Body of pancreas (tissue), 4 donors: Measurements from ENCODE around the gene RFX4.

Experiments used
- POLR2A ChIP-seq, 3 donors: fragments of 450-650 bp; IDR thresholded peaks; one replicate each; pipeline ENCODE4 v1.6.1; 2016; ENCODE audit warnings: antibody characterized with exemption in 3 of 3, mild to moderate bottlenecking in 2 of 3
- TF ChIP-seq, protein P1 (sequence below), 7 experiments: fragments of 450-650 bp in 4 of 7; fragments of 200-600 bp in 3 of 7; sonication (generic) in 3 of 7; IDR thresholded peaks; one replicate each; pipeline ENCODE4 v1.5.1; 2016 to 2019; ENCODE audit warnings: antibody characterized with exemption in 7 of 7

DNA sequence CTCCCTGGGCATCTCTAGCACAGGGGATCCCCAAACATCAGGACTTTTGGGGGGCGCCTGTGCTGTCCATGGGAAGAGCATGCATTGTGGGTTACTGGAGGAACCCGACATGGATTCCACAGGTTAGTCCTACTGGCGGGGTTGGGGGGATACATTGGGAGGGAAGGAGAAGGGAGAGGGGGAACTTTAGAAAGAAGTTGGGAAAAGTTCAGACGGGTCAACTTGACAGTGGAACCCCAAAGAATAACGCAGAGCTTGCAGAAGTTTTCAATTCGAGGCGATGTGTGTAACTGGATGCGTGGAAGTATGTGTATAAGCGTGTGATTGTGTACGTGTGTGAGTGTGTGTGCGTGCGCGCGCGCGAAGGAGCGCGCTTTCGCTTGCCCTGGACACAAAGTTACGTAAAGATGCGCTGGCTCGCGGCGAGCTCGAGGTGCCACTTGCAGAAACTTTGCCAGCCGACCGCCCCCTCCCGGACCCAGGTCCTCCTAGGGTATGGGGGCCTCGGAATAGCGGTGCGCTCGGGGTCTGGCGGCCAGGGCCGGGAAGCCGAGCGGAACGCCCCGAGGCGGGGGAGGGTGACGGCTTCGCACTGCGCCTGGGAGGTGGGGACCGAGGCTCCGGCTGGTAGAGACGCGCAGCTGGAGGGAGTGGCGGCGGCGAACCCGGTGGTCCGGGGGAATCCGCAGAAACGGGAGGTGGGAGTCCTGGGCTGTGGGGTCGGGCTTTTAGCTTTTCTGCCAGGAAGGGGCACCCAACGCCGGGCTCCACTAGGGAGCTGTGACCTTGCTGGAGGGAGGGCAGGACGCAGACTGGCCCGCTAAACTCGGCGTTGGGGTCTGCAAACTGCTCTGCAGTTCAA is 669 bp downstream of the RFX4 start:
- TF ChIP-seq, protein P1, sequence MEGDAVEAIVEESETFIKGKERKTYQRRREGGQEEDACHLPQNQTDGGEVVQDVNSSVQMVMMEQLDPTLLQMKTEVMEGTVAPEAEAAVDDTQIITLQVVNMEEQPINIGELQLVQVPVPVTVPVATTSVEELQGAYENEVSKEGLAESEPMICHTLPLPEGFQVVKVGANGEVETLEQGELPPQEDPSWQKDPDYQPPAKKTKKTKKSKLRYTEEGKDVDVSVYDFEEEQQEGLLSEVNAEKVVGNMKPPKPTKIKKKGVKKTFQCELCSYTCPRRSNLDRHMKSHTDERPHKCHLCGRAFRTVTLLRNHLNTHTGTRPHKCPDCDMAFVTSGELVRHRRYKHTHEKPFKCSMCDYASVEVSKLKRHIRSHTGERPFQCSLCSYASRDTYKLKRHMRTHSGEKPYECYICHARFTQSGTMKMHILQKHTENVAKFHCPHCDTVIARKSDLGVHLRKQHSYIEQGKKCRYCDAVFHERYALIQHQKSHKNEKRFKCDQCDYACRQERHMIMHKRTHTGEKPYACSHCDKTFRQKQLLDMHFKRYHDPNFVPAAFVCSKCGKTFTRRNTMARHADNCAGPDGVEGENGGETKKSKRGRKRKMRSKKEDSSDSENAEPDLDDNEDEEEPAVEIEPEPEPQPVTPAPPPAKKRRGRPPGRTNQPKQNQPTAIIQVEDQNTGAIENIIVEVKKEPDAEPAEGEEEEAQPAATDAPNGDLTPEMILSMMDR (IDR thresholded peaks at IDR 0.05) = no peak
- no peak for TF ChIP-seq POLR2A (IDR thresholded peaks at IDR 0.05)
